HG03558 (cell line): ENCODE measurements around the gene RPLP2.
A peak's percentile ranks its signal among the peaks of the same experiment; 100 is the strongest.

ENCODE experiments used
- ATAC-seq: cut with Tn5 transposase; IDR thresholded peaks from one replicate; pipeline ENCODE4 v1.9.1; 2021; ENCODE audit warnings: moderate number of reproducible peaks; ENCODE audit not compliant: unreplicated experiment; ENCODE audit errors: extremely low read depth

The RPLP2 gene

DNA sequence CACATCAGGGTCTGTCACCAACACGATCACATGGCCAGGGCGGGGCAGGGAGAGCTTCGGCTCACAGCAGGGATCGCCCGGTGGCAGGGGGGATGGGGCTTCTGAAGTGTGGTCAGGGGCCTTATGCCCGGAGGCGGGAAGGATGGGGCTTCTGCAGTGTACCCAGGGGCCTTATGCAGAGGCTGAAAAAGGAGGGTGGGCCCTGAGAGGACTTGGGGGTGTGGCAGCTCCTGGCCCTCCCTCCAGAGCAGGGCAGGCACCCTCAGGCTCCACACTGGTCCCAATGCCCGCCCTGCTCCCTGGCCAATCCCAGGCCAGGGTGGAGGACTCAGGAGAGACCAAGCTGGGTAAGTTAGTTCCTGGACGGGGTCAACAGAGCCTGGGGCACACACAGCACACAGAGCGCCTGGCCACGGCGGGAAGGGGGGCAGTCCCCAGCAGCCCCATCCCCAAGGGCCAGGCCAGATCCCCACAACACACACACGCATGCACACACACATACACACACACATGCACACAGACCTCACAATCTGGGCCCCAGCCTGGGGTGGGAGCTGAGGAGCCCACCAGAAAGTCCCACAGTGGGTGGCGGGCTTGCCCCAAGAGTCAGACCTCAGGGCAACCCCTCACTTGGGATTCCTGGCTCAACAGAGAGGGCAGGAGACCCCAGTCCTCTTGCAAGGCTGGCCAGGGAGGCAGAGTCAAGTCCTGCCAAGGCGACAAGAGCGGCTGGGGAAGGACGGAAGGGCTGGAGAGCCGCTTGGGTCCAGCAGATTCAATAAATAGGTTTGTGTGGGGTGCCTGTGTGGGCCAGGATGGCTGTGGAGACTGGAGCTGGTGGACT, 18.8 kb upstream of the RPLP2 start:
- no peak for ATAC-seq

DNA sequence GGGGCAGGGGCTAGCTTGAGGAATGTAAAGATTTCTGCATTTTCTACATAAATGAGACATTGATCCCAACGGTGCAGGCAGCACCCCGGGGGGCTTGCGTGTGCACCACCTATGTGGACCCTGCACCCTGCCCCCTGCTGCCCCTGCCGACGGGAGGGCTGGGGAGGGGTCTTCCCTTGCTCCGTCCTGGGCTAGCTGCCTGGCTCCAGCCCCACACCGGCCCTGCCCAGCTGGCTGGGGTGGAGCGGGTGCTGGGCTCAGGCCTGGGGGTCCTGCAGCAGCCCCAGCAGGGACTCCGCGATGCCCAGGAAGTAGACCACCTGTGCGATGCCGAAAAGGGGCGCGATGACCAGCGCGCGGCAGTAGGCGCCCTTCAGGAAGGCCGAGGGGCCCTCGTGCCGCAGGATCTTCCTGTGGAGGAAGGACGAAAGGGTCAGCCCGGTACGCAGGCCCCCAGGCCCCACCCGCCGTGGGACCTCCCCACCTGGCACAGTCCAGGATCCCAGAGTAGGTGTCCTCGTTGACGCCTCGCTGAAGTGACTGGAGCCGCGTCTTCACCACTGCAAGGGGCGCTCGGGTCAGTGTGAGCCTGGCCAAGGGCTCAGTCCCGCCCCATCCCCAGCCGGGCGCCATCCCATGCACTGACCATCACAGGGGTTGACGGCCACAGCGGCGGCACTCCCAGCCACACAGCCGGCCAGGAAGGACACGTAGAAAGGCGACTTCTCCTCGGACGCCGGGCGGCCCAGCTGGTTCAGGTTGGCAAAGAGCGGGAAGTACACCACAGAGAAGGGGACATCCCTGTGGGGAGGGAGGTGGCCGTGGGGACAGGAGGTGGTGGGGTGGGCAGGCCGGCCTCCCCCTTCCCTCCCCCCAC, 17.9 kb upstream of the RPLP2 start:
- no peak for ATAC-seq

DNA sequence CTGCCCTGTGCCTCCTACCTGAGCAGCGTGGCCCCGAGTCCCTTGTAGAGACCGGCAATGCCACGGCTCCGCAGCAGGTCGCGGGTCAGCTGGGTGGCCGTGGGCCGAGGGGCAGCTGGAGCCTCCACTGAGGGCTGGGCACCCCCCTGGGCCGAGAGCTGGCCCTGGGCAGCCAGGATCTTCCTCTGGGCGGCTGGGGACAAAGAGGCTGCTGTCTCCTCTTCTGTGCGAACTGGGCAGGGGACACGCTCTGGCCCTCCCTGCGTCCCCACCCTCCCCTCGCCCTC, 17.3 kb upstream of the RPLP2 start:
- ATAC-seq = no peak

DNA sequence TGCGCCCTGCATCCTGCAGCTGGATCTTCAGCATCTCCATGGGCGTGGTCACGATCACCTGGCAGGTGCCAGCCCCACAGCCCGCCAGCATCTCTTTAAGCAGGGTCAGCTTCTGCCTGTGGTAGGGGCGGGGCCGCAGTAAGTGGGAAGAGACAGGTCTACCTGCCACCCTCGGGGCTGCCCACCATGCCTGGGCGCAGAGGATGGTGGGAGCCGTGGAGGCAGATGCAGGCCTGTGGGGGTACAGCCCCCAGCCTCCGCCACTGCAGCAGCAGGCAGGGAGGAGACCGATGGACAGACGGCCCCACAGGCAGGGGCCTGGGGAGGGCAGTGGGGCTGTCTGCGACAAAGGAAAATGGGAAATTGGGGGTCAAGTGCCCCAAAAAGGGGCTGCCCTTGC, 16.9 kb upstream of the RPLP2 start:
- ATAC-seq = no peak

DNA sequence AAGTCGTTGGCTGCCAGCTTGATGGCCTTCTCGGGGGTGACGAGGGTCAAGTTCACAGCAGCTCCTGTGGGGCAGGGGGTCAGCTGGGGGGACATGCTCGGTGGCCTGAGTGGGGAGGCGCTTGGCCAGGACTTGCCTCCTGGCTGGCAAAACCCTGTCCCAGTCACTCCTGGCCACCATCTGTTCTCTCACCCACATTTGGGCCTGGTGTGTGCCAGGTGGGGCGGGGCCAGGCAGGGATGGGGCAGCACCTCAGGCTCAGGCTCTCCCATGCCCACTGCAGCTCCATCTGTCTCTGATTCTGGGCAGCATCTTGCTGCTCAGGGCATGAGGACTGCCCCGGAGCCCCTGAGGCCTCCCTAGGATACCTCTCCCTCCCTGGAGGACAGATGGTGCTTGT, 16.2 kb upstream of the RPLP2 start:
- ATAC-seq = no peak

DNA sequence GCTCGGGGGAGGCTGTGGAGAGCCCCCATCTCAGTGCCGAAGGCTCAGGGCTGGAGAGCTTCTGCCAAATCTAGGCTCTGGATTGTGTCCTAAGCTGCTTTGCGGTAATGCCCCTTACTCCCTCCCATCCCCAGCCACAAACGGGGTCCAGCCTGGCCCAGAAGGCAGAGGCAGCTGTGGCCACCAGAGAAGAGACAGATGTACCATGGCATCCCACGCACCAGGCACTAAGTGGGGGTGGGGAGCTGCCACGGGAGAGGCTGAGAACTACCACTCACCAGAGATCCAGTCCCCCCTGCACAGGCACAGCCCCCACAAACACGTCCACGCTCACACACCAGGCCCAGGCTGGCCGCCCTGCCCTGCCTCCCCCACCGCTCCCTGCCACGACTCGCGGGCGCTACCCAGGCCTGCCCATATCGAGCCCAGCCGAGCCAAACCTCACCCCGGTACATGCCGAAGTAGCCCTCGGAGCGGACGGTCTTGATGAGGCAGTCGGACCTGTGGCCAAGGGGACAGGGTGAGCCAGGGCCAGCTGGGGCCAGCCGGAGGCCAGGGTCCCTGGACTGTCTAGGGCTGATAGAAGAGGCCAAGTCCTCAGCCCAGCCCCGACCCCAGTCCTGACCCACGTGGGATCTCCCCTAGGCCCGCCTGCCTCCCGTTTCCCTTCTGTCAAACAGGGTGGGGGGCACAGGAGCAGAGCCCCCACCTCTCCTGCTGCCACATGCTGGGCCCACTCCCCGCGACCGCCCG, 15.6 kb upstream of the RPLP2 start:
- ATAC-seq = no peak

DNA sequence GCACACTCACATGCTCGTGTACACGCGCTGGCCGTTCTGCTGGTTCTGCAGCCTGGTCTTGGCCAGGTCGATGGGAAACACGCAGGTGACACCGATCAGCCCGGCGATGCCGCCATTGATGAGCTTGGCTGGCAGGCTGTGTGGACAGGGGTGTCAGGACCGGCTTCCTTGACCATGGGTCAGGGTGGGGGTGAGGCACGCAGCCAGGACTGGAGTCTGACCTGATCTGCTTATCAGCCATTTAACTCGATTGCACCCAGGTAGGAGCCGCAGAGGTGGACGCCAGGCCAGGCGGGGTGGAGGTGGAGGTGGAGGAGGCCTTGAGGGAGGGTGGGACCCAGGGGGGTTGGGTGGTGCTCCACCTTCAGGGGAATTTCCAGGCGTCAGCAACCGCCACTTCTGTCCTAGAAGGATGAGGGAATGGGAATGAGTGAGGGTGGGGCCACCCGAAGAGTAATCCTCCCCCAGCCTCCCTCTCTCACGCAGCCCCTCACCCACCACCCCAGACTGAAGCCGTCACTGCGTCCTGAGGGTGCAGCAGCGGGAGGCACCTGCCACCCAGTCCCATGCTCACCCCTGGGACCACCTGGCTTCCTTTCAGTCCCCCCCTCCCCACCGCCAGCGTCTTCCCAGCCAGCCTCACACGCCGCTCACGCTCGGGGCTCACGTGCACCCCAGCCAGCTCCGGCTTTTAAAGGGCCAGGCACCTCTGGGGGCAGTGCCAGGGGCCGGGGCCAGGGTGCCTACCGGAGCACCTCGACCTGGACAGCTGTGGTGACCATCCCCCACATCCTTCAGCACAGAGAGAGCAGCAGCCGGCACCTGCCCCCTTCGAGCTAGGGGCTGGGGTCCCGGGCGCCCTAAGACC, 14.8 kb upstream of the RPLP2 start:
- no peak for ATAC-seq

DNA sequence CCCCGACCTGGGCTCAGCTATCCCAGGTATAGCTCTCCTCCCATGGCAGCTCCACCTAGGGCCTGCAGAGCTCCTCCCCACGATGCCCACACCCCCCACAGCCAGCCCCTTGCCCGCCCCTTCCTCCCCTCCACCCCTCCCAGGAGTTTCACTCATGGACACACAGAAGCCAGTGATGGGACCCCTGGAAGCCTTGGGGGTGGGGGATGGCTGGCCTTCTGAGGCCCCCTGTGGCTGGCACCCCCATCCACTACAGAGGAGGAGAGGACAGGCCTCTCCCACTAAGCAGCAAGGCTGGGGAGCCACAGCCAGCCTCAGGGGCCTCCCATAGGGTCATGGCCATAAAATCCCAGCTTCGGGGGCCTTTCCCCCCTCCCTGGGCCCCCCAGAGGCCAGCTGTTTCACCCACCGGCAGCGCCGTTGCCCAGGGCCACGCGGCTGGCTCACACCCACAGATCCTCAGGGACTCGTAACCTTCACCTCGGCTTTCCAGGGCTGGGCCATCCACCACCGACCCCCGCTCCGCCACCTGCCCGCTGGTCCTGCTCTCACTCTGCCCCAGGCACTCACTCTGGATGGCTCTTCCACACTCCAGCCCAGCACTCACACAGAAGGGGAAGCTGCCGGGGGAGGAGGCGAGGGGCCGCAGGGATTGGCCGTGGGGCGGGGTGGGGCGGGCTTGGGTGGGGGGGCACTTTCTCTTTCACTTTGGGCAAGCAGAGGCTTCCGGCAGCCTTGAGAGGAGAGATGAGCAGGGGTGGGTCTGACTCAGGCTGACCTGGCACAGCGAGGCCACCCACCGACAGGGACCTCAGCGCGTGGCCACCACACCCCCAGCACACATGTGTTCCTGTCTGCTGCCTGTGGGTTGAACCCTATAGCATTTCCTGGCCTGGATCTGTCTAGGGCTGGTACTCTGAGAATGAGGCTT, 13.9 kb upstream of the RPLP2 start:
- ATAC-seq = no peak

DNA sequence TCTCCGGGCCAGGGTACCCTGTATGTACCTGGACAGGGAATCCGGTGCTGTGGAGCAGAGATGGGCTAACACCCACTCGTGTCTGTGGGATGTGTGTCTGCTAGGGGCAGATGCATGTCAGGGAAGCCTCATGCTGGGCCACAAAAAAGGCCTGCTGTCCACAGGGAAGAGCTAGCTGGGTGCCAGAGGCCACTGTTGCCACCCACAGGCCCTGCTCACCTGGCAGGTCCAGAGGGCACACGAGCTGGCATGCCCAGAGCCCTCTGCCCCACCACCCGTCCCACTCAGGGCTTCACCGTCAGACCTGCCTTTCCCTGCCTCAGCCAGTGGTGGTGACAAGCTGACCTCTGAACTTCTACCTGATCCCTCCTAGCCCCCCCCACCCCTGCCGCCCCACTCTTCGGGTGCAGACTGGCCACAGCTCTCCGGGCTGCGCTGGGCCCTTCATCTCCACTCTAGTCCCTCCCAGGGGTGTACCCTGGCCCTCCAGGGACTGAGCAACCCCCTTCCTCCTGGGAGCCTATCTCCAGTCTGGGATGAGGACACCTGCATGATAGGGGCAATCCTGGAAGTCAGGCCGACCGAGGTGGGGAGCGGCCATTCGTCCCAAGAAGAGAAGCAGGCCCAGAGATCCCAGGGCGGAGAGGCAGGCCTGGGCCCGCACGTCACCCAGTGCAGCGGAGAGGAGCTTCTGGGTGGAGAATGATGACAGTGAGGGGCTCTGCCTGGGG, 13.0 kb upstream of the RPLP2 start:
- no peak for ATAC-seq

DNA sequence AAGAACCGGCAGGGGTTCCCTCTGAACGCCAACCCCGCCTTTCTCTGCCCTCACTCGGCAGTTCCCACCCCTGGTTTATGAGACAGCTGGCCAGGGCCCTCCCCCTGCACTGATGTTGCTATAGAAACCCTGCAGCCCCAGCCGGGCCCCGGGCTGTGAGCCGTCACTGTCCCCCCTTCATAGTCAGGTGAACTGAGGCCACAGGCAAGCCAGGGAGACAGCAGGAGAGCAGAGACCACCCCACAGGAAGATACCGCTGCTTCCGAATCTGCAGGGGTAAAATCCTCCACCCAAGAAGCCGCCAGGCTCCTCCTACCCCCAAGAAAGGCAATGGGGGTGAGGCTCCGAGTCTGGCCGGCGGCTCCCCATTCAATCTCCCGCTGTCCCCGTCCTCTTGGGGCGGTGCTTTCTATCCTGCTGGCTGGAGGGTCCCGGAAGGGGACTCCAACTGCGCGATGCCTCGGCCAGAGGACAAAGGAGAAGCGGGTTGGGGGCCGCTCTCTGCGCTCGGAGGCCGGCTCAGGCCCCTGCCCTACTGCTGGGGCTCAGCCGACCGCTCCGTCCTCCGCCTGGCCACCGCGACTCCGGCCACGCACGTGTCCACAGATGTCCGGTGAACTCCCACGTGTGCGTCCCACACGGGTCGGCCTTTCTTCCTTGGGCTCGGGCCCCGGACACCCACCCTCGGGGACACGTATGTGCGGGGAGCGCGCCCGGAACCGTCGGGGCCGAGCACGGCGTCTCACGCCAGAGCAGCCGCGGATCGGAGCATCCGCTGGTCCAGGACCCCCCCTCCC, 12.3 kb upstream of the RPLP2 start:
- peak; percentile 6 for ATAC-seq

DNA sequence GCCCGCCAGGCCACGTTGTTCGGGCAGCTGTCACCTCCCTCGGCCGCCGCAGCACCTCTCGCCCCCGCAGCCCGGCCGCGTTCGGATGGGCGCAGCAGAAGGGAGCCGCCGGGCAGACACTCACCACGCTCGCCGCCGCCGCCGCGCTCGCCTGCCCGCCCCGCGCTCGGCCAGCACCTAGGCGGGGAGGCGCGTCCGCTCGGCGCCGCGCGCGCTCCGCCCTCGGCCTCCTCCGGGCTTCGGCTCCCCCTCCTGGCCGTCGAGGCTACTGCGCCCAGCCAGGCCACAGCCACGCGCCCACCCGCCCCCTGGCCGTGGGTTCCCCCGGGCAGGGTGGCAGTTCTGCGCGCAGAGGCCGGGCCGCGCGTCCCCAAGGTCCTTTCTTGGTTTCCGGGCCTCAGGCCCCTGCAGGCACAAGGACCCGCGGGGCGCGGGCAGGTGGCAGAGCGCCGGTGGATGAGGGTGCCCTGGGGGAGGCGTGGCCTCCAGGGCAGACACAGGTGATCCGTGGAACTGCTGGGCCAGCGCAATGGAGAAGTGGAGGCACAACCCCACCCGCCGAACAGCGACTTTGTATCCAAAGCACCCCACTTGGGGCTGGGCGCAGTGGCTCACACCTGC, 11.6 kb upstream of the RPLP2 start, which contains the start of gene SLC25A22:
Gene SLC25A22, minus strand, starts transcription at position 189 of the 621 bp plus-strand sequence. CDS start 3,275 bp downstream, outside the sequence.
- peak; percentile 37 for ATAC-seq

DNA sequence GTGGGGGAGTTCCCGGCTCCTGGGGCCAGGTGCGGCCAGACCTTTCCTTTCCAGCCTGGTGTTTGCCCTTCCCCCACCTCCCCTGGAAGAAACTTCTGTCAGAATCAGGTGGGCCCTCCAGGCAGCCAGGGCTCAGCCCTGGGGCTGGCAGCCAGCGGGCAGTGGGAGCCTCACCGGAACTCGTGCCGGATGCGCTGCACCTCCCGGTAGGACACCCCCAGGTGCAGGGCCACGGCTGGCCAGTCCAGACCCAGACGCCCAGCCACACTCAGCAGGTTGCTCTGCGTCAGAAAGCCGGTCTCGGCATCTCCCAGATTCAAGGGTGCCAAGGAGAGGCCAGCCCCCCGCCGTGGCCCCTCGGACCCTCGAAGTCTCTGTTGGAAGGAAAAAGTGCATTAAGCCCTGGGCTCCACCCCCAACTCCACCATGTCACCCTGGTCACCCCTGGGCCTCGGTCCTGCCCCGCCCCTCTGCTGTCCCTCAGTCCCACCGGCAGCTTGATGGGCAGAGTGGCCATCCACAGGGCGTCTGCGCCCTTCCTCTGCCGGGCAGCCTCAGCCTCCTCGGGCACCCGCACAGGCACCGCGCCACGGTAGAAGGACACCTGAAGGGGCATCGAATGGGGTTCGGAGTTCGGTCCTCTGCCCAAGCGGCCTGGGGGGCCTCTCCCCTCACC, 10.0 kb upstream of the RPLP2 start:
- no peak for ATAC-seq

DNA sequence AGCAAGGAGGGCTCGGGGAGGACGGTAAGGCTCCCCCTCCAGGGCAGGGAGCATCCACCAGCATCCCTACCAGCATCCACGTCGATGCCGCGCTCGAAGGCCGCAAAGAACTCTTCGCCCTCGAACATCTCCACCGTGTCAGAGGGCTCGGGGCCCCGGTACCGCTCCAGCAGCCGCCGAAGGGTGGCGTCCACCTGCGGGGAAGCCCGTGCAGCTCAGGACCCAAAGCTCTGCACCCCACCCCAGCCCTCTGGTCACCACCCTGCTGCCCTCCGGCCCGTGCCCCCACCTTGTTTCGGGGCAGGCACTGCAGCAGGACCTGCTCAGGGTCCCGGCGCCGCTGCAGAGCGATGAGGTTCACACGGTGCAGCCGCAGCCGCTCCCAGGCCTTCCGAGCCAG, 9.3 kb upstream of the RPLP2 start:
- ATAC-seq = no peak

DNA sequence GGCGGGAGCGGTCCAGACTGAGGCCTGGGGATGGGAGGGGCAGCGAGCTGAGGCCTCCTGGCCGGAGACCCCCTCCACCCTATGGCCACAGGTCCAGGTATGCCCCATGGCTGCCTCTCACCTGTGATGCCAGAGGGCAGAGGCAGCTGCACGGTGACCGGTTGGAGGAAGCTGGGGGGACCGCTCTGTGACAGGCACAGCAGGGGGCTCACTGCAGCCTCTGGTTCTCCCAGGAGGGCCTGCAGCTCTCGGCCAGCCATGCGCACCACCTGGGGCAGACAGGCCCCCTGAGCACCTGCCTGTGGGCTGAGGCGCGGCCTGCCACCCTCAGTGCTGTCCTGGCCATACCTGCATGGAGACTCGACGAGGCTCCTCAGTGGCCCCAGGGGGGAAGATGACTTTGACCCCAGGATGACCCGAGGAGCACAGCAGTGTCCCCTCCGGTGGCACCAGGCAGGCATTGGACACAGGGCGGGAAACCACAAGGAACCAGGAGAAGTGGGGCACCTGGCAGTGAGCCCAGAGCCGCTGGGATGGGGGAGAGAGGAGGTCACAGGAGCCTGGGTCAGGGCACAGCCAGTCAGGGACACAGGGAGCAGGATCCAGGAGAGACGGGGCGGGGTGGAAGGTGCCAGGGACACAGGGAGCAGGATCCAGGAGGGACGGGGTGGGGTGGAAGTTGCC, 8.5 kb upstream of the RPLP2 start:
- ATAC-seq = no peak

DNA sequence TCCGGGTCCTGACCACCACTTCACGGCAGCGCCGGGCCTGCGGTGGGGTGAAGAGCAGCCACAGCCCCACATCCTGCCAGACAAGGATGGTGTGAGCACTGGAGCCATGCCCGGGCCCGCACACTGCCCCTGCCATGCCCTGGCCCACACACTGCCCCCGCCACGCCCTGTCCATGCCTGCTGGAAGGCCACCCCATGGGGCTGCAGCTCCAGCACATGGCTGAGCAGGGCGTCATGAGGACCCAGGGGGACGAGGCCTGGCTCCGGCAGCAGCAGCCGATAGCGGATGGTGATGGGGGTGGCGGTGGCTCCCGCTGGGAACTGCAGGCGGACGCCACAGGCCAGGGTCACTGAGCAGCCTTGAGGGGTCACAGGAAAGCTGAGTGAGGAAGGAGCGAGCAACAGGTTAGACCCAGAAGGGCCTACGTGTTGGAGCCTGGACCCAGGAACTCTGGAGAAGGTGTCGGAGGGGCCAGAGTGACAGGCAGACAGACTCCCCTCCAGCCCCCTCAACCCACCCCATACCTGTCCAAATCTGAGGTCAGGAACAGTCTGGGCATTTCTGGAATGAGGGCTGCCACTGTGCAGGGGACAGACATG, 7.6 kb upstream of the RPLP2 start:
- no peak for ATAC-seq
